ENCODE data around the gene REM2. TPM values are rescaled to one million over a fixed set of nuclear protein-coding genes. Genes with fewer than 3 reads are reported as not detected.

The REM2 gene
- total RNA-seq, 2 experiments from 2014 or later = 9.2 to 9.4 TPM

DNA sequence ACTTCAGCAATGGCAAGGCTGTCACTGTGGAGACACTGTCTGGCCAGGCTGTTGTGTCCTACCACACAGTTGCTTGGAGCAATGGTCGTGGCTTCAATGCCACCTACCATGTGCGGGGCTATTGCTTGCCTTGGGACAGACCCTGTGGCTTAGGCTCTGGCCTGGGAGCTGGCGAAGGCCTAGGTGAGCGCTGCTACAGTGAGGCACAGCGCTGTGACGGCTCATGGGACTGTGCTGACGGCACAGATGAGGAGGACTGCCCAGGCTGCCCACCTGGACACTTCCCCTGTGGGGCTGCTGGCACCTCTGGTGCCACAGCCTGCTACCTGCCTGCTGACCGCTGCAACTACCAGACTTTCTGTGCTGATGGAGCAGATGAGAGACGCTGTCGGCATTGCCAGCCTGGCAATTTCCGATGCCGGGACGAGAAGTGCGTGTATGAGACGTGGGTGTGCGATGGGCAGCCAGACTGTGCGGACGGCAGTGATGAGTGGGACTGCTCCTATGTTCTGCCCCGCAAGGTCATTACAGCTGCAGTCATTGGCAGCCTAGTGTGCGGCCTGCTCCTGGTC lies 7.2 kb upstream of the REM2 start:
- ChIA-PET CTCF (interaction anchor here (1.2 kb wide), 1 partner anchor 11 kb away, joined by 3 read pairs; no protein-coding TSS in a partner anchor), POLR2A (interaction anchor here (2.1 kb wide), 1 partner anchor 13 kb away, joined by 7 read pairs; no protein-coding TSS in a partner anchor)
- DNase-seq (no peak), ATAC-seq (ENCODE audit: poor library complexity) (no peak)
- no peaks in the 10 kb centered on the region for H3K27me3 Mint-ChIP-seq
- H3K36me3 Mint-ChIP-seq (ENCODE audit: low read depth) = peaks cover 81% of the 10 kb centered on the region
- Histone ChIP-seq H3K4me1 (ENCODE audit: insufficient read depth, low read length) (peaks cover 39% of the 10 kb centered on the region), H3K36me3 (ENCODE audit: insufficient read depth, low read length) (peaks cover 69% of the 10 kb centered on the region), H3K4me3 (ENCODE audit: low read length) (no peak overlapping the region), H3K9me3 (ENCODE audit: control insufficient read depth in 1 of 2, insufficient read depth in 1 of 2, low read length in 2 of 2) (no peaks in the 10 kb centered on the region), H3K27me3 (ENCODE audit: control insufficient read depth in 1 of 2, insufficient read depth in 2 of 2, low read length in 2 of 2) (no peaks in the 10 kb centered on the region), H3K27ac (ENCODE audit: low read depth in 1 of 2, low read length in 2 of 2) (no peak overlapping the region)
- H3K4me1 Mint-ChIP-seq (ENCODE audit: low read depth) = peaks cover 26% of the 10 kb centered on the region
- peak overlapping the region; percentile 36 for H3K27ac Mint-ChIP-seq
- H3K9me3 Mint-ChIP-seq = no peaks in the 10 kb centered on the region
- no peak for TF ChIP-seq CTCF (IDR thresholded peaks at IDR 0.05)
- intact Hi-C loops (cut with DNase I, micrococcal nuclease) = no loop called here
- peak overlapping the region; percentile 68 for H3K4me3 Mint-ChIP-seq

DNA sequence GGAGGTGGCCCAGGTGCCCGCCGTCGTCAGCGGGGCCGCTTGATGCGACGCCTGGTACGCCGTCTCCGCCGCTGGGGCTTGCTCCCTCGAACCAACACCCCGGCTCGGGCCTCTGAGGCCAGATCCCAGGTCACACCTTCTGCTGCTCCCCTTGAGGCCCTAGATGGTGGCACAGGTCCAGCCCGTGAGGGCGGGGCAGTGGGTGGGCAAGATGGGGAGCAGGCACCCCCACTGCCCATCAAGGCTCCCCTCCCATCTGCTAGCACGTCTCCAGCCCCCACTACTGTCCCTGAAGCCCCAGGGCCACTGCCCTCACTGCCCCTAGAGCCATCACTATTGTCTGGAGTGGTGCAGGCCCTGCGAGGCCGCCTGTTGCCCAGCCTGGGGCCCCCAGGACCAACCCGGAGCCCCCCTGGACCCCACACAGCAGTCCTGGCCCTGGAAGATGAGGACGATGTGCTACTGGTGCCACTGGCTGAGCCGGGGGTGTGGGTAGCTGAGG lies 6.0 kb upstream of the REM2 start:
- no peak overlapping the region for H3K4me3 ChIP-seq (ENCODE audit: low read length)
- no peaks in the 10 kb centered on the region for H3K9me3 Mint-ChIP-seq
- no peak for TF ChIP-seq CTCF (IDR thresholded peaks at IDR 0.05)
- peaks cover 74% of the 10 kb centered on the region for H3K36me3 Mint-ChIP-seq (ENCODE audit: low read depth)
- H3K4me1 ChIP-seq (ENCODE audit: insufficient read depth, low read length) = peaks cover 34% of the 10 kb centered on the region
- H3K4me1 Mint-ChIP-seq (ENCODE audit: low read depth) = peaks cover 24% of the 10 kb centered on the region
- no peaks in the 10 kb centered on the region for H3K27me3 ChIP-seq (ENCODE audit: control insufficient read depth in 1 of 2, insufficient read depth in 2 of 2, low read length in 2 of 2)
- no peak overlapping the region for H3K27ac ChIP-seq (ENCODE audit: low read depth in 1 of 2, low read length in 2 of 2)
- no peaks in the 10 kb centered on the region for H3K9me3 ChIP-seq (ENCODE audit: control insufficient read depth in 1 of 2, insufficient read depth in 1 of 2, low read length in 2 of 2)
- DNase-seq = no peak
- no peaks in the 10 kb centered on the region for H3K27me3 Mint-ChIP-seq
- ATAC-seq (ENCODE audit: poor library complexity) = no peak
- no peak overlapping the region for H3K27ac Mint-ChIP-seq
- intact Hi-C loops (cut with DNase I, micrococcal nuclease) = no loop called here
- peaks cover 69% of the 10 kb centered on the region for H3K36me3 ChIP-seq (ENCODE audit: insufficient read depth, low read length)
- POLR2A ChIA-PET = interaction anchor here (2.1 kb wide), 1 partner anchor 11 kb away, joined by 7 read pairs; no protein-coding TSS in a partner anchor
- no peak overlapping the region for H3K4me3 Mint-ChIP-seq
- CTCF ChIA-PET = no interaction called here

DNA sequence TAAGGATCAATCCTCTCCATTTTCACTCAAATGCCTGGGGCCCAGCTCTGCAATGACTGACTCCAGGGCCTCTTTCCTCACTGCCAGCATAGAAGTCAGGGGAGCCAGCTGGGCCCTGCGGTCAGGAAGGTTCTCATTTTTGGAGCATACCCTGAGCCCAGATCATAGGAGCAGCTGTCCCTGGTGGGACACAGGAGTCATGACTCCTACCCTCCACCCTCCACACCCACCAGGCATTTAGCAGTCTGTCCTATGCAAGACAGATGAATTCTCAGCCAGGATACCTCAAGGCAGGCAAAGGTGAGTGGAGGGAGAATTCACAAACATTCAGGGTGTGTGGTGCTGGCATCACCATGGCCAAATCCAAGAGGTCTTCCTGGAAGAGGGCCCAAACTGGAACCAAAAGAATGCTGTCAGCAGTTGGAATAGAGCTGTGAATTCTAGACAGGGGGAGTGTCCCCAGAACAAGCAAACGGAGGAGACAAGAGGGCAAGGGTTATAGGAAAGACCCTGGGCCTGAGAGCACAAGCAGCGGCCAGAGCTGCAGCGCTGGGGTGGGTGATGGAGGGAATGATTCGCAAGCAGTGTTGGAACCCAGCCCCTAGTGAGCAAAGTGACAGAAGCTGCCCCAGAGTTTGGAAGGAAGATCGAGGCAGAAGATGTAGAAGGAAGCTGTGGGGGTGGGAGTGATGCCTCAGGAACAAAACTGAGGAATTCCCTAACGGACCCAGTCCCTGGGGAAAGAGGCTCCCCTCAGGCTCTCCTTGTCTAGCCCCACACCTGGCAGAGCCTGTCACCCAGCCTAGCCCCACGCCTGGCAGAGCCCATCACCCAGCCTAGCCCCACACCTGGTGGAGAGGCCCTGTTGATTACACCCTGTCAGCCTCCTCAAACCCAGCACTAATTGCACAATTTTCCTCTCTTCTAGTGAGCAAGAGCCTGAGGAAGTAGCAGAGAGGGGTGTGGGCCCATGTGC lies 4.5 kb upstream of the REM2 start:
- Mint-ChIP-seq H3K9me3 (no peaks in the 10 kb centered on the region), H3K36me3 (ENCODE audit: low read depth) (peaks cover 59% of the 10 kb centered on the region), H3K27ac (no peak overlapping the region), H3K4me1 (ENCODE audit: low read depth) (peaks cover 29% of the 10 kb centered on the region), H3K4me3 (no peak overlapping the region), H3K27me3 (no peaks in the 10 kb centered on the region)
- Histone ChIP-seq H3K4me3 (ENCODE audit: low read length) (no peak overlapping the region), H3K4me1 (ENCODE audit: insufficient read depth, low read length) (peaks cover 33% of the 10 kb centered on the region), H3K27me3 (ENCODE audit: control insufficient read depth in 1 of 2, insufficient read depth in 2 of 2, low read length in 2 of 2) (no peaks in the 10 kb centered on the region), H3K36me3 (ENCODE audit: insufficient read depth, low read length) (peaks cover 61% of the 10 kb centered on the region), H3K9me3 (ENCODE audit: control insufficient read depth in 1 of 2, insufficient read depth in 1 of 2, low read length in 2 of 2) (no peaks in the 10 kb centered on the region), H3K27ac (ENCODE audit: low read depth in 1 of 2, low read length in 2 of 2) (peak overlapping the region in 1 of 2 donors; percentile 16)
- no peak for DNase-seq
- intact Hi-C loops (cut with DNase I, micrococcal nuclease) = no loop called here
- POLR2A ChIA-PET = no interaction called here
- CTCF ChIA-PET = no interaction called here
- TF ChIP-seq CTCF (IDR thresholded peaks at IDR 0.05) = no peak
- no peak for ATAC-seq (ENCODE audit: poor library complexity)
